Neural cell (in vitro differentiated cells): Measurements from ENCODE around the gene SORCS1. TPM values are rescaled to one million over a fixed set of nuclear protein-coding genes. Genes with fewer than 3 reads are reported as not detected.

Experiments
- H2AFZ ChIP-seq: fragments of 200-600, 300-800 bp; sonication (generic), shearing (Covaris generic); 2 replicates; pipeline ENCODE4 v1.6.0; 2014; ENCODE audit warnings: low read depth, mild to moderate bottlenecking, antibody characterized with exemption, low read length, moderate library complexity
- H3F3A ChIP-seq: fragments of 200-600 bp; shearing (Covaris generic); 2 replicates; pipeline ENCODE4 v1.6.1; 2016; ENCODE audit warnings: mild to moderate bottlenecking, moderate library complexity, mixed read lengths, antibody characterized with exemption, low read length; ENCODE audit not compliant: insufficient read depth, poor library complexity, severe bottlenecking
- H3K27ac ChIP-seq: fragments of 200-600, 300-800 bp; sonication (generic), shearing (Covaris generic); 2 replicates; pipeline ENCODE4 v1.5.1; 2014; ENCODE audit warnings: mild to moderate bottlenecking, low read length, moderate library complexity
- H3K27me3 ChIP-seq: fragments of 300-800, 200-600 bp; sonication (generic), shearing (Covaris generic); 2 replicates; pipeline ENCODE4 v1.6.0; 2014; ENCODE audit warnings: mild to moderate bottlenecking, low read depth, low read length, moderate library complexity; ENCODE audit not compliant: insufficient read depth
- H3K36me3 ChIP-seq: fragments of 300-800, 200-600 bp; sonication (generic), shearing (Covaris generic); 2 replicates; pipeline ENCODE4 v1.5.1; 2014; ENCODE audit warnings: mild to moderate bottlenecking, antibody characterized with exemption, low read length, moderate library complexity; ENCODE audit not compliant: insufficient read depth
- H3K4me2 ChIP-seq: fragments of 300-800, 200-600 bp; sonication (generic), shearing (Covaris generic); 2 replicates; pipeline ENCODE4 v1.6.0; 2014; ENCODE audit warnings: mild to moderate bottlenecking, low read length
- H3K4me3 ChIP-seq: fragments of 300-800, 200-600 bp; sonication (generic), shearing (Covaris generic); 2 replicates; pipeline ENCODE4 v1.5.1; 2014; ENCODE audit warnings: mild to moderate bottlenecking, low read length, moderate library complexity
- H3K79me2 ChIP-seq: fragments of 200-600 bp; shearing (Covaris generic); replicated peaks from 2 replicates; pipeline ENCODE4 v1.6.0; 2014; ENCODE audit warnings: mild to moderate bottlenecking, low read length, moderate library complexity; ENCODE audit not compliant: insufficient read depth
- H3K9ac ChIP-seq: fragments of 300-800, 200-600 bp; sonication (generic), shearing (Covaris generic); 2 replicates; pipeline ENCODE4 v1.6.1; 2016; ENCODE audit warnings: mild to moderate bottlenecking, low read length, mixed read lengths
- H3K9me2 ChIP-seq: fragments of 200-600 bp; shearing (Covaris generic); 2 replicates; pipeline ENCODE4 v1.6.1; 2016; ENCODE audit warnings: mild to moderate bottlenecking, low read length, mixed read lengths; ENCODE audit not compliant: insufficient read depth
- H3K9me3 ChIP-seq: fragments of 200-600, 300-800 bp; sonication (generic), shearing (Covaris generic); 2 replicates; pipeline ENCODE4 v1.6.1; 2016; ENCODE audit warnings: mild to moderate bottlenecking, mixed run types, low read length, moderate library complexity, mixed read lengths
- H4K20me1 ChIP-seq: fragments of 200-600 bp; shearing (Covaris generic); 2 replicates; pipeline ENCODE4 v1.6.1; 2016; ENCODE audit warnings: mild to moderate bottlenecking, mixed run types; ENCODE audit not compliant: insufficient read depth
- EP300 ChIP-seq: fragments of 450-650 bp; conservative IDR thresholded peaks from 2 replicates; pipeline ENCODE4 v1.6.1; 2014; ENCODE audit warnings: antibody characterized with exemption, mild to moderate bottlenecking, moderate library complexity; ENCODE audit not compliant: poor library complexity, severe bottlenecking
- EZH2 ChIP-seq: fragments of 200-600, 300-800 bp; shearing (Covaris generic), sonication (generic); IDR thresholded peaks from 2 replicates; pipeline ENCODE4 v1.6.1; 2014; ENCODE audit warnings: antibody characterized with exemption, low read length, borderline replicate concordance, mild to moderate bottlenecking; ENCODE audit not compliant: insufficient read depth, poor library complexity, severe bottlenecking
- MXI1 ChIP-seq: fragments of 450-650 bp; conservative IDR thresholded peaks from 2 replicates; pipeline ENCODE4 v1.6.1; 2014; ENCODE audit warnings: antibody characterized with exemption, mild to moderate bottlenecking; ENCODE audit not compliant: poor library complexity, severe bottlenecking
- POLR2AphosphoS5 ChIP-seq: IDR thresholded peaks from 2 replicates; pipeline ENCODE4 v1.6.1; 2012
- RAD21 ChIP-seq: fragments of 450-650 bp; conservative IDR thresholded peaks from 2 replicates; pipeline ENCODE4 v1.6.1; 2014; ENCODE audit warnings: antibody characterized with exemption, mild to moderate bottlenecking, moderate library complexity
- REST ChIP-seq: IDR thresholded peaks from 2 replicates; pipeline ENCODE4 v1.6.1; 2012; ENCODE audit warnings: borderline replicate concordance
- SMC3 ChIP-seq: fragments of 450-650 bp; conservative IDR thresholded peaks from 2 replicates; pipeline ENCODE4 v1.6.1; 2014; ENCODE audit warnings: antibody characterized with exemption, mild to moderate bottlenecking, moderate library complexity; ENCODE audit not compliant: poor library complexity
- TAF1 ChIP-seq: IDR thresholded peaks from 2 replicates; pipeline ENCODE4 v1.6.1; 2012; ENCODE audit warnings: low read depth
- polyA plus RNA-seq: library from polyadenylated mRNA; depleted of rRNA; stranded (reverse); fragments of >200 nt; gene quantifications from 2 replicates; pipeline ENCODE4 v1.2.3, GENCODE V29; 2014
- TF ChIP-seq, protein P1 (sequence below): fragments of 450-650 bp; IDR thresholded peaks from 2 replicates; pipeline ENCODE4 v1.5.1; 2014; ENCODE audit warnings: antibody characterized with exemption, mild to moderate bottlenecking, moderate library complexity; ENCODE audit not compliant: poor library complexity, severe bottlenecking

The SORCS1 gene
- polyA plus RNA-seq, 1 donor from 2014 or later: 27.0 TPM

DNA sequence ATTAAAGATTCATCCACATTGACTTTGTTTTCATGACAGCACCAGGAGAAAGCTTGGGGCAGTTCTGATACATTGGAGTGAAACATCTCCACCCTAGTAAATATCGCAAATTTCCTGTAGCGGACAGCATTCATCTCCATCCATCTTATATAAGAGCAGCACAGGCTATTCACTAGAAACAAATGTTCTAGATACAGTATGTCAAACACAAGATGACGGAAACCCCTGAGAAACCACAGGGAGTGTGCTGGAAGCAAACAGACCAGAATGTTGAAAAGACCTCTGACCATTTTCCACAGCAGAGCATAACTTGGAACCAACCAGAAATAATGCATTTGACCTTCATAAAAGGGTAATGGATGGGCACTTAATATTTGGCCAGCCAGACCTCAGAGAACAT lies 343.9 kb downstream of the SORCS1 start:
- Histone ChIP-seq H3F3A (no peaks in the 10 kb centered on the region), H3K4me2 (no peak overlapping the region), H3K27me3 (no peaks in the 10 kb centered on the region), H3K9me2 (no peaks in the 10 kb centered on the region), H4K20me1 (no peaks in the 10 kb centered on the region), H3K4me3 (no peak overlapping the region), H3K36me3 (no peaks in the 10 kb centered on the region), H3K9ac (no peak overlapping the region), H3K27ac (no peak overlapping the region), H3K9me3 (no peaks in the 10 kb centered on the region), H2AFZ (no peak overlapping the region), H3K79me2 (no peaks in the 10 kb centered on the region)
- TF ChIP-seq SMC3: no peak
- no peak for TF ChIP-seq MXI1
- no peak for TF ChIP-seq RAD21
- TF ChIP-seq REST: no peak
- no peak for TF ChIP-seq EP300
- TF ChIP-seq, protein P1, sequence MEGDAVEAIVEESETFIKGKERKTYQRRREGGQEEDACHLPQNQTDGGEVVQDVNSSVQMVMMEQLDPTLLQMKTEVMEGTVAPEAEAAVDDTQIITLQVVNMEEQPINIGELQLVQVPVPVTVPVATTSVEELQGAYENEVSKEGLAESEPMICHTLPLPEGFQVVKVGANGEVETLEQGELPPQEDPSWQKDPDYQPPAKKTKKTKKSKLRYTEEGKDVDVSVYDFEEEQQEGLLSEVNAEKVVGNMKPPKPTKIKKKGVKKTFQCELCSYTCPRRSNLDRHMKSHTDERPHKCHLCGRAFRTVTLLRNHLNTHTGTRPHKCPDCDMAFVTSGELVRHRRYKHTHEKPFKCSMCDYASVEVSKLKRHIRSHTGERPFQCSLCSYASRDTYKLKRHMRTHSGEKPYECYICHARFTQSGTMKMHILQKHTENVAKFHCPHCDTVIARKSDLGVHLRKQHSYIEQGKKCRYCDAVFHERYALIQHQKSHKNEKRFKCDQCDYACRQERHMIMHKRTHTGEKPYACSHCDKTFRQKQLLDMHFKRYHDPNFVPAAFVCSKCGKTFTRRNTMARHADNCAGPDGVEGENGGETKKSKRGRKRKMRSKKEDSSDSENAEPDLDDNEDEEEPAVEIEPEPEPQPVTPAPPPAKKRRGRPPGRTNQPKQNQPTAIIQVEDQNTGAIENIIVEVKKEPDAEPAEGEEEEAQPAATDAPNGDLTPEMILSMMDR: no peak

GRCh38 chr10:106819490-106819889 lies 345.0 kb downstream of the SORCS1 start:
- Histone ChIP-seq H3K4me3 (no peak overlapping the region), H4K20me1 (no peaks in the 10 kb centered on the region), H3F3A (no peaks in the 10 kb centered on the region), H3K9me2 (no peaks in the 10 kb centered on the region), H2AFZ (no peak overlapping the region), H3K79me2 (no peaks in the 10 kb centered on the region), H3K36me3 (no peaks in the 10 kb centered on the region), H3K27ac (no peak overlapping the region), H3K9ac (no peak overlapping the region), H3K27me3 (no peaks in the 10 kb centered on the region), H3K4me2 (no peak overlapping the region), H3K9me3 (no peaks in the 10 kb centered on the region)
- TF ChIP-seq RAD21 (no peak), TAF1 (no peak), MXI1 (no peak), EZH2 (no peak), REST (no peak), SMC3 (no peak), POLR2AphosphoS5 (no peak), EP300 (no peak)
- TF ChIP-seq, protein P1: no peak
